Measurements from ENCODE around the gene CARD19.

CARD19 gene, protein sequence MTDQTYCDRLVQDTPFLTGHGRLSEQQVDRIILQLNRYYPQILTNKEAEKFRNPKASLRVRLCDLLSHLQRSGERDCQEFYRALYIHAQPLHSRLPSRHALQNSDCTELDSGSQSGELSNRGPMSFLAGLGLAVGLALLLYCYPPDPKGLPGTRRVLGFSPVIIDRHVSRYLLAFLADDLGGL

GRCh38 chr9:93096131-93096802 lies at the start of gene CARD19:
CARD19 (plus strand) TSS chr9:93096217; CDS start chr9:93096346, 129 bp downstream.
- POLR2A ChIA-PET, result interaction anchor here (0.6 to 2.1 kb wide), 7 partner anchors 11 to 40 kb away, joined by 3 to 15 read pairs (median 6); partner anchors contain the start of gene NINJ1
- TF ChIP-seq KLF10 (tag by site-specific recombination; IDR thresholded peaks at IDR 0.05) (peak; percentile 43; the same call in 1 of the 2 replicates), ZNF561 (tag by site-specific recombination; IDR thresholded peaks at IDR 0.05; ENCODE audit: borderline replicate concordance) (no peak), OSR2 (tag by site-specific recombination; IDR thresholded peaks at IDR 0.05) (no peak), ZNF707 (tag by site-specific recombination; IDR thresholded peaks at IDR 0.05) (no peak), INSM2 (tag by site-specific recombination; IDR thresholded peaks at IDR 0.05) (no peak), ZNF514 (tag by site-specific recombination; IDR thresholded peaks at IDR 0.05) (no peak), ZNF362 (tag by site-specific recombination; IDR thresholded peaks at IDR 0.05) (no peak), ZSCAN30 (tag by site-specific recombination; IDR thresholded peaks at IDR 0.05) (no peak), SETDB1 (IDR thresholded peaks at IDR 0.05; ENCODE audit: insufficient read length, low read length) (no peak), ZNF223 (tag by site-specific recombination; IDR thresholded peaks at IDR 0.05) (no peak), ZBTB20 (tag by site-specific recombination; IDR thresholded peaks at IDR 0.05) (peak; percentile 35; the same call in 1 of the 2 replicates), KLF17 (tag by site-specific recombination; IDR thresholded peaks at IDR 0.05) (peak; percentile 38; the same call in 1 of the 2 replicates), ZNF777 (tag by site-specific recombination; IDR thresholded peaks at IDR 0.05; ENCODE audit: borderline replicate concordance) (no peak), ZNF138 (tag by site-specific recombination; IDR thresholded peaks at IDR 0.05; ENCODE audit: borderline replicate concordance) (no peak), ZNF670 (tag by site-specific recombination; IDR thresholded peaks at IDR 0.05; ENCODE audit: low read depth) (no peak), ZNF677 (tag by site-specific recombination; IDR thresholded peaks at IDR 0.05) (peak; percentile 31; the same call in 1 of the 2 replicates), ZNF266 (tag by site-specific recombination; IDR thresholded peaks at IDR 0.05; ENCODE audit: low read depth) (no peak), ZNF132 (tag by site-specific recombination; IDR thresholded peaks at IDR 0.05; ENCODE audit: borderline replicate concordance) (no peak), ZNF529 (tag by site-specific recombination; IDR thresholded peaks at IDR 0.05; ENCODE audit: insufficient replicate concordance) (no peak), ZNF169 (tag by site-specific recombination; IDR thresholded peaks at IDR 0.05) (no peak), YY2 (tag by site-specific recombination; IDR thresholded peaks at IDR 0.05) (no peak), ZNF660 (tag by site-specific recombination; IDR thresholded peaks at IDR 0.05) (no peak), KLF1 (tag by site-specific recombination; IDR thresholded peaks at IDR 0.05) (peak; percentile 70)
- TF ChIP-seq, protein P1, sequence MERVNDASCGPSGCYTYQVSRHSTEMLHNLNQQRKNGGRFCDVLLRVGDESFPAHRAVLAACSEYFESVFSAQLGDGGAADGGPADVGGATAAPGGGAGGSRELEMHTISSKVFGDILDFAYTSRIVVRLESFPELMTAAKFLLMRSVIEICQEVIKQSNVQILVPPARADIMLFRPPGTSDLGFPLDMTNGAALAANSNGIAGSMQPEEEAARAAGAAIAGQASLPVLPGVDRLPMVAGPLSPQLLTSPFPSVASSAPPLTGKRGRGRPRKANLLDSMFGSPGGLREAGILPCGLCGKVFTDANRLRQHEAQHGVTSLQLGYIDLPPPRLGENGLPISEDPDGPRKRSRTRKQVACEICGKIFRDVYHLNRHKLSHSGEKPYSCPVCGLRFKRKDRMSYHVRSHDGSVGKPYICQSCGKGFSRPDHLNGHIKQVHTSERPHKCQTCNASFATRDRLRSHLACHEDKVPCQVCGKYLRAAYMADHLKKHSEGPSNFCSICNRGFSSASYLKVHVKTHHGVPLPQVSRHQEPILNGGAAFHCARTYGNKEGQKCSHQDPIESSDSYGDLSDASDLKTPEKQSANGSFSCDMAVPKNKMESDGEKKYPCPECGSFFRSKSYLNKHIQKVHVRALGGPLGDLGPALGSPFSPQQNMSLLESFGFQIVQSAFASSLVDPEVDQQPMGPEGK (tag by site-specific recombination; IDR thresholded peaks at IDR 0.05), result peak; percentile 56
- TF ChIP-seq, protein P2, sequence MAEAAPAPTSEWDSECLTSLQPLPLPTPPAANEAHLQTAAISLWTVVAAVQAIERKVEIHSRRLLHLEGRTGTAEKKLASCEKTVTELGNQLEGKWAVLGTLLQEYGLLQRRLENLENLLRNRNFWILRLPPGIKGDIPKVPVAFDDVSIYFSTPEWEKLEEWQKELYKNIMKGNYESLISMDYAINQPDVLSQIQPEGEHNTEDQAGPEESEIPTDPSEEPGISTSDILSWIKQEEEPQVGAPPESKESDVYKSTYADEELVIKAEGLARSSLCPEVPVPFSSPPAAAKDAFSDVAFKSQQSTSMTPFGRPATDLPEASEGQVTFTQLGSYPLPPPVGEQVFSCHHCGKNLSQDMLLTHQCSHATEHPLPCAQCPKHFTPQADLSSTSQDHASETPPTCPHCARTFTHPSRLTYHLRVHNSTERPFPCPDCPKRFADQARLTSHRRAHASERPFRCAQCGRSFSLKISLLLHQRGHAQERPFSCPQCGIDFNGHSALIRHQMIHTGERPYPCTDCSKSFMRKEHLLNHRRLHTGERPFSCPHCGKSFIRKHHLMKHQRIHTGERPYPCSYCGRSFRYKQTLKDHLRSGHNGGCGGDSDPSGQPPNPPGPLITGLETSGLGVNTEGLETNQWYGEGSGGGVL (tag by site-specific recombination; IDR thresholded peaks at IDR 0.05), result no peak
- TF ChIP-seq, protein P3, sequence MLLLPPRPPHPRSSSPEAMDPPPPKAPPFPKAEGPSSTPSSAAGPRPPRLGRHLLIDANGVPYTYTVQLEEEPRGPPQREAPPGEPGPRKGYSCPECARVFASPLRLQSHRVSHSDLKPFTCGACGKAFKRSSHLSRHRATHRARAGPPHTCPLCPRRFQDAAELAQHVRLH (tag by site-specific recombination; IDR thresholded peaks at IDR 0.05), result no peak
- TF ChIP-seq, protein P4, sequence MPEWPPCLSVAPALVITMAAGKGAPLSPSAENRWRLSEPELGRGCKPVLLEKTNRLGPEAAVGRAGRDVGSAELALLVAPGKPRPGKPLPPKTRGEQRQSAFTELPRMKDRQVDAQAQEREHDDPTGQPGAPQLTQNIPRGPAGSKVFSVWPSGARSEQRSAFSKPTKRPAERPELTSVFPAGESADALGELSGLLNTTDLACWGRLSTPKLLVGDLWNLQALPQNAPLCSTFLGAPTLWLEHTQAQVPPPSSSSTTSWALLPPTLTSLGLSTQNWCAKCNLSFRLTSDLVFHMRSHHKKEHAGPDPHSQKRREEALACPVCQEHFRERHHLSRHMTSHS (tag by site-specific recombination; IDR thresholded peaks at IDR 0.05), result no peak

More at GRCh38 chr9:93096131-93096802, at the start of gene CARD19:
- Histone ChIP-seq H3K27ac (ENCODE audit: extremely low read depth, low read depth, low read length) (peak within 1 kb of the TSS; percentile 63), H3K9me3 (ENCODE audit: control insufficient read depth, insufficient read depth, low read depth, low read length) (no peaks in the 10 kb centered on the region), H3K4me3 (ENCODE audit: low read depth, low read length) (peak within 1 kb of the TSS; percentile 76), H3K36me3 (ENCODE audit: control insufficient read depth in 2 of 2, insufficient read depth in 1 of 2, low read length in 2 of 2) (no peaks in the 10 kb centered on the region; a peak in 1 of 3 replicates), H3K4me1 (ENCODE audit: control insufficient read depth, insufficient read depth, low read length) (peaks cover 2% of the 10 kb centered on the region; the same call in 1 of the 2 replicates)
- CTCF ChIA-PET, result interaction anchor here (0.7 to 0.8 kb wide), 2 partner anchors 9 to 58 kb away, joined by 3 read pairs; no protein-coding TSS in a partner anchor

Data from HEK293 (cell line).